Parathyroid adenoma (tissue), 2 donors: Measurements from ENCODE around the gene AVPR1B.
A peak's percentile ranks its signal among the peaks of the same experiment; 100 is the strongest.

Experiments used
- H2AFZ ChIP-seq: fragments of 300-600 bp; sonication (generic); one replicate; pipeline ENCODE4 v1.7.0; 2017; ENCODE audit warnings: antibody characterized with exemption, mild to moderate bottlenecking
- H3K27ac ChIP-seq: fragments of 300-600 bp; sonication (generic); one replicate; pipeline ENCODE4 v1.7.0; 2017
- H3K27me3 ChIP-seq: fragments of 300-600 bp; sonication (generic); one replicate; pipeline ENCODE4 v1.7.0; 2017; ENCODE audit warnings: low read length; ENCODE audit not compliant: control insufficient read depth, insufficient read depth
- H3K36me3 ChIP-seq: fragments of 300-600 bp; sonication (generic); one replicate; pipeline ENCODE4 v1.7.0; 2017; ENCODE audit warnings: low read length; ENCODE audit not compliant: control insufficient read depth, insufficient read depth
- H3K4me1 ChIP-seq: fragments of 300-600 bp; sonication (generic); one replicate; pipeline ENCODE4 v1.7.0; 2017; ENCODE audit warnings: control low read depth
- H3K4me2 ChIP-seq: fragments of 300-600 bp; sonication (generic); one replicate; pipeline ENCODE4 v1.7.0; 2017; ENCODE audit warnings: low read length
- H3K4me3 ChIP-seq: fragments of 300-600 bp; sonication (generic); one replicate; pipeline ENCODE4 v1.7.0; 2017; ENCODE audit warnings: low read depth, low read length
- H3K79me2 ChIP-seq: fragments of 300-600 bp; sonication (generic); one replicate; pipeline ENCODE4 v1.7.0; 2017; ENCODE audit warnings: control low read depth
- H3K9ac ChIP-seq: fragments of 300-600 bp; sonication (generic); one replicate; pipeline ENCODE4 v1.7.0; 2017; ENCODE audit warnings: mild to moderate bottlenecking
- H3K9me3 ChIP-seq: fragments of 300-600 bp; sonication (generic); one replicate; pipeline ENCODE4 v1.7.0; 2017; ENCODE audit warnings: low read length; ENCODE audit not compliant: control insufficient read depth
- TF ChIP-seq, protein P1 (sequence below): fragments of 300-600 bp; sonication (generic); IDR thresholded peaks from one replicate; pipeline ENCODE4 v1.7.0; 2017; ENCODE audit warnings: antibody characterized with exemption, mild to moderate bottlenecking
- donor health status: primary hyperparathyroidism.

AVPR1B gene

GRCh38 chr1:206110161-206110560, 7.0 kb downstream of the AVPR1B start:
- no peak overlapping the region for H2AFZ ChIP-seq
- no peak overlapping the region for H3K9ac ChIP-seq
- no peaks in the 10 kb centered on the region for H3K36me3 ChIP-seq
- no peaks in the 10 kb centered on the region for H3K79me2 ChIP-seq
- no peak overlapping the region for H3K4me3 ChIP-seq
- TF ChIP-seq, protein P1, sequence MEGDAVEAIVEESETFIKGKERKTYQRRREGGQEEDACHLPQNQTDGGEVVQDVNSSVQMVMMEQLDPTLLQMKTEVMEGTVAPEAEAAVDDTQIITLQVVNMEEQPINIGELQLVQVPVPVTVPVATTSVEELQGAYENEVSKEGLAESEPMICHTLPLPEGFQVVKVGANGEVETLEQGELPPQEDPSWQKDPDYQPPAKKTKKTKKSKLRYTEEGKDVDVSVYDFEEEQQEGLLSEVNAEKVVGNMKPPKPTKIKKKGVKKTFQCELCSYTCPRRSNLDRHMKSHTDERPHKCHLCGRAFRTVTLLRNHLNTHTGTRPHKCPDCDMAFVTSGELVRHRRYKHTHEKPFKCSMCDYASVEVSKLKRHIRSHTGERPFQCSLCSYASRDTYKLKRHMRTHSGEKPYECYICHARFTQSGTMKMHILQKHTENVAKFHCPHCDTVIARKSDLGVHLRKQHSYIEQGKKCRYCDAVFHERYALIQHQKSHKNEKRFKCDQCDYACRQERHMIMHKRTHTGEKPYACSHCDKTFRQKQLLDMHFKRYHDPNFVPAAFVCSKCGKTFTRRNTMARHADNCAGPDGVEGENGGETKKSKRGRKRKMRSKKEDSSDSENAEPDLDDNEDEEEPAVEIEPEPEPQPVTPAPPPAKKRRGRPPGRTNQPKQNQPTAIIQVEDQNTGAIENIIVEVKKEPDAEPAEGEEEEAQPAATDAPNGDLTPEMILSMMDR = no peak
- no peaks in the 10 kb centered on the region for H3K4me1 ChIP-seq
- no peaks in the 10 kb centered on the region for H3K27me3 ChIP-seq
- H3K9me3 ChIP-seq = no peaks in the 10 kb centered on the region
- H3K27ac ChIP-seq = no peak overlapping the region
- no peak overlapping the region for H3K4me2 ChIP-seq

DNA sequence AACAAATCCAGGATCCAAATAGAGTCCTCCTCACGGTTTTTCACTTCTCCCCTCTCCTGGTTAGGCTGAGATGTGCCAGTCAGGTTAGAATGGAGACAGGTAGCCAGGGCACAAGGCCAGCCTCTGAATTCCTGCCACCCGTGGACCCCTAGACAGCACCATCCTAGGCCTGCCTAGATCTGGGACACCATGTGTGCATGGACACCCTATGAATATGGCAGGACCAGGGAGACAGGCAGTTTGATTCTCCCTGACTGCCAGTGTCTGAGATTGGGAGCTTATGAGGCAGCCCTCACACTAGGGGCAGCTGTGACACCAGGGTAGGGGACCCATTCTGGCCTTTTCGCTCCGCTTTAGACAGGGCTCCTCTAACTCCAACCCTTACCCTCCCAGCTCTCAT, 7.5 kb downstream of the AVPR1B start:
- Histone ChIP-seq H3K79me2 (no peaks in the 10 kb centered on the region), H3K4me1 (no peaks in the 10 kb centered on the region), H3K4me3 (no peak overlapping the region), H2AFZ (no peak overlapping the region), H3K27me3 (no peaks in the 10 kb centered on the region), H3K4me2 (no peak overlapping the region), H3K9me3 (no peaks in the 10 kb centered on the region), H3K9ac (no peak overlapping the region), H3K27ac (no peak overlapping the region), H3K36me3 (no peaks in the 10 kb centered on the region)
- TF ChIP-seq, protein P1 = no peak

DNA sequence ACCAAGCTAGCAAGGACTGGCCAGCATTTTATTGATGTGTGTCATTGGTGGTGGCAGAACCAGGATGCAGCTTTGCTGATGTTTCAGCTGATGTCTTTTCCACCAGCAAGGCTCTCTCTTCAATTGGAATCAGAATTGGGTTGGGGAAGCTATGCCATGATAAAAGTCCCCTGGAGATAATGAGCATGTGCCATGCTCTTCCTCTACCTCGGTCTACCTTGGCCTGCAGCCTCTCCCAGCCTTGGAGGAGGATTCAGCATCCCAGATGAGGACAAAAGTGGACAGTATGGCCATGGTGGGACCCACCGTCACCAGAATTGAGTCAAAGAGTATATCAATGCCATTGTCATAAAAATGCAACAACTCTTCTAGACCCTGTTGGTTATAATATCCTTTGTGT, 8.6 kb downstream of the AVPR1B start:
- Histone ChIP-seq H3K4me2 (no peak overlapping the region), H3K27me3 (no peaks in the 10 kb centered on the region), H3K9me3 (no peaks in the 10 kb centered on the region), H3K4me3 (no peak overlapping the region), H3K79me2 (no peaks in the 10 kb centered on the region), H3K4me1 (no peaks in the 10 kb centered on the region), H3K36me3 (no peaks in the 10 kb centered on the region), H2AFZ (no peak overlapping the region), H3K27ac (no peak overlapping the region), H3K9ac (no peak overlapping the region)
- TF ChIP-seq, protein P1 = no peak

- no peaks in the 10 kb centered on the region for H3K36me3 ChIP-seq
- no peak overlapping the region for H3K4me2 ChIP-seq
- H3K9ac ChIP-seq = no peak overlapping the region
- no peak overlapping the region for H2AFZ ChIP-seq
- no peaks in the 10 kb centered on the region for H3K9me3 ChIP-seq
- no peak overlapping the region for H3K27ac ChIP-seq
- no peaks in the 10 kb centered on the region for H3K79me2 ChIP-seq
- no peaks in the 10 kb centered on the region for H3K4me1 ChIP-seq
- H3K4me3 ChIP-seq = no peak overlapping the region
- no peaks in the 10 kb centered on the region for H3K27me3 ChIP-seq
- TF ChIP-seq, protein P1 = no peak
These were observed 10.0 kb downstream of the AVPR1B start for GRCh38 chr1:206107168-206107544.

GRCh38 chr1:206106328-206107167, 10.6 kb downstream of the AVPR1B start:
- H3K4me1 ChIP-seq = no peaks in the 10 kb centered on the region
- H3K9me3 ChIP-seq = no peaks in the 10 kb centered on the region
- no peaks in the 10 kb centered on the region for H3K27me3 ChIP-seq
- peak overlapping the region; percentile 5 for H2AFZ ChIP-seq
- H3K9ac ChIP-seq = no peak overlapping the region
- H3K79me2 ChIP-seq = no peaks in the 10 kb centered on the region
- no peak overlapping the region for H3K4me3 ChIP-seq
- TF ChIP-seq, protein P1 = peak; percentile 75
- no peak overlapping the region for H3K4me2 ChIP-seq
- H3K27ac ChIP-seq = no peak overlapping the region
- no peaks in the 10 kb centered on the region for H3K36me3 ChIP-seq
